ENCODE results near the gene TREML4.

TREML4 gene

GRCh38 chr6:41194386-41194785 is 33.8 kb upstream of the TREML4 start:
- DNase-seq (ENCODE audit: low read depth) = no peak
- no peak for TF ChIP-seq CTCF (IDR thresholded peaks at IDR 0.05; ENCODE audit: low read depth, low read length, missing control alignments)
- H3K4me3 ChIP-seq (ENCODE audit: low read depth, low read length) = no peak overlapping the region

GRCh38 chr6:41197234-41197633 is 30.9 kb upstream of the TREML4 start:
- TF ChIP-seq CTCF (IDR thresholded peaks at IDR 0.05; ENCODE audit: low read depth, low read length, missing control alignments) = no peak
- H3K4me3 ChIP-seq (ENCODE audit: low read depth, low read length) = no peak overlapping the region
- no peak for DNase-seq (ENCODE audit: low read depth)

GRCh38 chr6:41199552-41200246 is 28.4 kb upstream of the TREML4 start:
- TF ChIP-seq CTCF (IDR thresholded peaks at IDR 0.05; ENCODE audit: low read depth, low read length, missing control alignments) = no peak
- DNase-seq (ENCODE audit: low read depth) = peak; percentile 37
- no peak overlapping the region for H3K4me3 ChIP-seq (ENCODE audit: low read depth, low read length)

GRCh38 chr6:41200296-41200900 is 27.8 kb upstream of the TREML4 start:
- DNase-seq (ENCODE audit: low read depth) = peak; percentile 38
- peak overlapping the region; percentile 41 for H3K4me3 ChIP-seq (ENCODE audit: low read depth, low read length)
- TF ChIP-seq CTCF (IDR thresholded peaks at IDR 0.05; ENCODE audit: low read depth, low read length, missing control alignments) = no peak

- no peak for TF ChIP-seq CTCF (IDR thresholded peaks at IDR 0.05; ENCODE audit: low read depth, low read length, missing control alignments)
- DNase-seq (ENCODE audit: low read depth) = no peak
- H3K4me3 ChIP-seq (ENCODE audit: low read depth, low read length) = peak within 1 kb of the TSS; percentile 41
Observed at GRCh38 chr6:41200901-41201763, 27.0 kb upstream of the TREML4 start, which contains the start of gene TREML2. Gene TREML2 (minus strand): TSS chr6:41201149. CDS start chr6:41201008, 141 bp downstream.

- DNase-seq (ENCODE audit: low read depth) = no peak
- TF ChIP-seq CTCF (IDR thresholded peaks at IDR 0.05; ENCODE audit: low read depth, low read length, missing control alignments) = no peak
- no peak overlapping the region for H3K4me3 ChIP-seq (ENCODE audit: low read depth, low read length)
Observed at GRCh38 chr6:41201764-41202173, 26.4 kb upstream of the TREML4 start.
